ENCODE measurements around the gene ABCA1. TPM values are rescaled to one million over a fixed set of nuclear protein-coding genes. Genes with fewer than 3 reads are reported as not detected.
A peak's percentile ranks its signal among the peaks of the same experiment; 100 is the strongest.

Gene ABCA1
- total RNA-seq, 4 donors from 2014 or later = 4.2 to 43.7 (median 21.7) TPM

GRCh38 chr9:104780796-104781395 lies 147.1 kb downstream of the ABCA1 start:
- Histone ChIP-seq H3K4me1 (no peaks in the 10 kb centered on the region), H3K9me3 (no peaks in the 10 kb centered on the region), H3K4me3 (no peak overlapping the region), H3K36me3 (peaks cover 0 to 26% (median 0%) of the 10 kb centered on the region in 3 donors), H3K27ac (no peak overlapping the region), H3K27me3 (no peaks in the 10 kb centered on the region)
- TF ChIP-seq, protein P1, sequence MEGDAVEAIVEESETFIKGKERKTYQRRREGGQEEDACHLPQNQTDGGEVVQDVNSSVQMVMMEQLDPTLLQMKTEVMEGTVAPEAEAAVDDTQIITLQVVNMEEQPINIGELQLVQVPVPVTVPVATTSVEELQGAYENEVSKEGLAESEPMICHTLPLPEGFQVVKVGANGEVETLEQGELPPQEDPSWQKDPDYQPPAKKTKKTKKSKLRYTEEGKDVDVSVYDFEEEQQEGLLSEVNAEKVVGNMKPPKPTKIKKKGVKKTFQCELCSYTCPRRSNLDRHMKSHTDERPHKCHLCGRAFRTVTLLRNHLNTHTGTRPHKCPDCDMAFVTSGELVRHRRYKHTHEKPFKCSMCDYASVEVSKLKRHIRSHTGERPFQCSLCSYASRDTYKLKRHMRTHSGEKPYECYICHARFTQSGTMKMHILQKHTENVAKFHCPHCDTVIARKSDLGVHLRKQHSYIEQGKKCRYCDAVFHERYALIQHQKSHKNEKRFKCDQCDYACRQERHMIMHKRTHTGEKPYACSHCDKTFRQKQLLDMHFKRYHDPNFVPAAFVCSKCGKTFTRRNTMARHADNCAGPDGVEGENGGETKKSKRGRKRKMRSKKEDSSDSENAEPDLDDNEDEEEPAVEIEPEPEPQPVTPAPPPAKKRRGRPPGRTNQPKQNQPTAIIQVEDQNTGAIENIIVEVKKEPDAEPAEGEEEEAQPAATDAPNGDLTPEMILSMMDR (IDR thresholded peaks at IDR 0.05) = peak in 4 of 6 experiments; percentile 10 to 40 (median 33)
- no peak for TF ChIP-seq POLR2A (IDR thresholded peaks at IDR 0.05)
- no peak for DNase-seq

GRCh38 chr9:104779946-104780535 lies 147.9 kb downstream of the ABCA1 start:
- Histone ChIP-seq H3K27ac (no peak overlapping the region), H3K9me3 (no peaks in the 10 kb centered on the region), H3K4me3 (no peak overlapping the region), H3K36me3 (peaks cover 0 to 18% (median 0%) of the 10 kb centered on the region in 3 donors), H3K27me3 (no peaks in the 10 kb centered on the region), H3K4me1 (no peaks in the 10 kb centered on the region)
- TF ChIP-seq, protein P1 (IDR thresholded peaks at IDR 0.05) = no peak
- TF ChIP-seq POLR2A (IDR thresholded peaks at IDR 0.05) = no peak
- no peak for DNase-seq

GRCh38 chr9:104779334-104779733 lies 148.6 kb downstream of the ABCA1 start:
- no peak for DNase-seq
- peaks cover 0 to 11% (median 0%) of the 10 kb centered on the region in 3 donors for H3K36me3 ChIP-seq
- no peak for TF ChIP-seq POLR2A (IDR thresholded peaks at IDR 0.05)
- TF ChIP-seq, protein P1 (IDR thresholded peaks at IDR 0.05) = no peak
- no peaks in the 10 kb centered on the region for H3K4me1 ChIP-seq
- no peaks in the 10 kb centered on the region for H3K9me3 ChIP-seq
- no peaks in the 10 kb centered on the region for H3K27me3 ChIP-seq
- H3K27ac ChIP-seq = no peak overlapping the region
- H3K4me3 ChIP-seq = no peak overlapping the region

- H3K9me3 ChIP-seq = no peaks in the 10 kb centered on the region
- H3K27me3 ChIP-seq = no peaks in the 10 kb centered on the region
- peaks cover 0 to 11% (median 0%) of the 10 kb centered on the region in 3 donors for H3K36me3 ChIP-seq
- no peak for TF ChIP-seq POLR2A (IDR thresholded peaks at IDR 0.05)
- DNase-seq = no peak
- no peaks in the 10 kb centered on the region for H3K4me1 ChIP-seq
- no peak overlapping the region for H3K27ac ChIP-seq
- H3K4me3 ChIP-seq = no peak overlapping the region
Observed at GRCh38 chr9:104778802-104779201, 149.2 kb downstream of the ABCA1 start.

DNA sequence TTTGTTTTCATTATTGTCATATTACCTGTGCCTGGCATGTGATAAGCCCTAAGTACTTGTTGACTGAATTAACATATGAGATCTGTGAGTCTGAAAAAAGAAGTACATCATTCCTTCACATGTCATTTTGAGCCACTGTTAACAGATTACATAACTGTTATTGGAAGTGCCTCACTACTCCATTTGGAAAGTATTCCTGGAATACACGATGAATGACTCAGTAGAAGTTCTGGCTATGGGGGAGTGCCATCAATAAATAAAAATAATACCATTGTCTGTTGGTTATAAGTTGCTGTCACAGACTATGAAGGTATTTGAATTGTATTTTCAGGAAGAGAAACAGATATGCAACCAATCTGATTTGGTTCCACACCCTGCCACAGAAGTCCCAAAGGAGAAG lies 151.2 kb downstream of the ABCA1 start:
- Histone ChIP-seq H3K27ac (no peak overlapping the region), H3K36me3 (no peaks in the 10 kb centered on the region), H3K4me3 (no peak overlapping the region), H3K27me3 (no peaks in the 10 kb centered on the region), H3K4me1 (no peaks in the 10 kb centered on the region), H3K9me3 (no peaks in the 10 kb centered on the region)
- no peak for TF ChIP-seq POLR2A (IDR thresholded peaks at IDR 0.05)
- TF ChIP-seq, protein P1 (IDR thresholded peaks at IDR 0.05) = no peak
- no peak for DNase-seq

GRCh38 chr9:104775976-104776375 lies 152.0 kb downstream of the ABCA1 start:
- Histone ChIP-seq H3K27me3 (no peaks in the 10 kb centered on the region), H3K4me1 (no peaks in the 10 kb centered on the region), H3K36me3 (no peaks in the 10 kb centered on the region), H3K4me3 (no peak overlapping the region), H3K9me3 (no peaks in the 10 kb centered on the region), H3K27ac (peak overlapping the region in 3 of 4 donors; percentile 34 to 65 (median 60))
- TF ChIP-seq, protein P1 (IDR thresholded peaks at IDR 0.05) = no peak
- TF ChIP-seq POLR2A (IDR thresholded peaks at IDR 0.05) = no peak
- DNase-seq = no peak

All from Peyer's patch (tissue), 4 donors.